ENCODE measurements around the gene LAMB4. TPM values are rescaled to one million over a fixed set of nuclear protein-coding genes. Genes with fewer than 3 reads are reported as not detected.

LAMB4 gene
- total RNA-seq (2014; rRNA removed; shearing (Covaris generic)) (not detected in 2 replicates), total RNA-seq (2022) (not detected in 2 replicates), Bru-seq, nascent RNA (percentile 2 among the genes with signal in this experiment), BruChase-seq, experiment 1, labeled RNA remaining after a 6-hour chase (percentile 3 among the genes with signal in this experiment), BruChase-seq, experiment 2, labeled RNA remaining after a 2-hour chase (percentile 2 among the genes with signal in this experiment)
- long read RNA-seq, partial matches to known transcripts: 0 of 1 reads
- long read RNA-seq, other reads (novel, unspliced or antisense): 1 of 1 reads

- H2AFZ ChIP-seq (ENCODE audit: low read length): no peak within 1 kb of the TSS
- POLR2A ChIA-PET: interaction anchor here (0.6 to 1.0 kb wide), 3 partner anchors 10 to 1106 kb away, joined by 3 to 4 read pairs (median 4); no protein-coding TSS in a partner anchor
- no peak within 1 kb of the TSS for H3K27ac ChIP-seq (ENCODE audit: low read depth, low read length, poor library complexity, severe bottlenecking)
- no peaks in the 10 kb centered on the region for H3K36me3 ChIP-seq (ENCODE audit: insufficient read depth, low read length)
- CTCF ChIA-PET (ENCODE audit: unreplicated experiment): no interaction called here
- no peaks in the 10 kb centered on the region for H3K79me2 ChIP-seq (ENCODE audit: insufficient read depth, low read depth, low read length)
- no peak within 1 kb of the TSS for H3K4me3 ChIP-seq (ENCODE audit: low read depth, low read length, poor library complexity, severe bottlenecking)
- no peaks in the 10 kb centered on the region for H4K20me1 ChIP-seq (ENCODE audit: insufficient read depth, low read length)
- no peaks in the 10 kb centered on the region for H3K9me3 ChIP-seq (ENCODE audit: low read length)
- BruUV-seq (replicated peaks): no TSS peak
- no peak within 1 kb of the TSS for H3K4me2 ChIP-seq (ENCODE audit: low read length)
- intact Hi-C loops (cut with micrococcal nuclease; ENCODE audit: unreplicated experiment): no loop called here
- no peak for TF ChIP-seq EZH2phosphoT487 (IDR thresholded peaks at IDR 0.05; ENCODE audit: borderline replicate concordance, low read depth, low read length)
- no peak for TF ChIP-seq CTCF (conservative IDR thresholded peaks at IDR 0.05; ENCODE audit: low read length)
- DNase-seq (ENCODE audit: low spot score): no peak
- no peaks in the 10 kb centered on the region; the same call in 1 of the 2 replicates for H3K9me2 ChIP-seq (ENCODE audit: insufficient read depth, low read length)
- no peaks in the 10 kb centered on the region for H3K4me1 ChIP-seq (ENCODE audit: insufficient read depth, low read length, poor library complexity, severe bottlenecking)
Observed at GRCh38 chr7:108130261-108130660, at the start of gene LAMB4. TSS of gene LAMB4 (minus strand) at chr7:108130361. CDS start at chr7:108123164, 7,197 bp downstream.

- no peaks in the 10 kb centered on the region for H4K20me1 ChIP-seq (ENCODE audit: insufficient read depth, low read length)
Observed at GRCh38 chr7:108178398-108178797, 48.2 kb upstream of the LAMB4 start.

More at GRCh38 chr7:108178398-108178797, 48.2 kb upstream of the LAMB4 start:
- no peak for TF ChIP-seq CTCF (conservative IDR thresholded peaks at IDR 0.05; ENCODE audit: low read length)
- Histone ChIP-seq H2AFZ (ENCODE audit: low read length) (peak overlapping the region; percentile 23; the same call in 1 of the 2 replicates), H3K36me3 (ENCODE audit: insufficient read depth, low read length) (no peaks in the 10 kb centered on the region), H3K9me2 (ENCODE audit: insufficient read depth, low read length) (no peaks in the 10 kb centered on the region), H3K4me3 (ENCODE audit: low read depth, low read length, poor library complexity, severe bottlenecking) (no peak overlapping the region), H3K27ac (ENCODE audit: low read depth, low read length, poor library complexity, severe bottlenecking) (no peak overlapping the region), H3K4me2 (ENCODE audit: low read length) (no peak overlapping the region), H3K79me2 (ENCODE audit: insufficient read depth, low read depth, low read length) (no peaks in the 10 kb centered on the region), H3K9me3 (ENCODE audit: low read length) (no peaks in the 10 kb centered on the region), H3K4me1 (ENCODE audit: insufficient read depth, low read length, poor library complexity, severe bottlenecking) (no peaks in the 10 kb centered on the region)
- ChIA-PET POLR2A (interaction anchor here (0.7 kb wide), 1 partner anchor 84 kb away, joined by 3 read pairs; no protein-coding TSS in a partner anchor), CTCF (ENCODE audit: unreplicated experiment) (no interaction called here)
- no peak for DNase-seq (ENCODE audit: low spot score)
- intact Hi-C loops (cut with micrococcal nuclease; ENCODE audit: unreplicated experiment): no loop called here
- BruUV-seq (replicated peaks): no TSS peak

Data from OCI-LY7 (cell line).